GM12878 (cell line): ENCODE measurements around the gene SPINT2.

Source experiments
- SPI1 ChIP-seq: IDR thresholded peaks from 2 replicates; pipeline ENCODE4 v1.6.1; 2011; ENCODE audit warnings: low read depth, mild to moderate bottlenecking, low read length, moderate library complexity, borderline replicate concordance; ENCODE audit not compliant: insufficient read depth
- YY1 ChIP-seq: IDR thresholded peaks from 2 replicates; pipeline ENCODE4 v1.6.1; 2011; ENCODE audit warnings: low read depth, mild to moderate bottlenecking, low read length
- TF ChIP-seq, protein P1 (sequence below), 3 experiments: IDR thresholded peaks in 2 of 3; conservative IDR thresholded peaks in 1 of 3; 2 replicates each; pipeline ENCODE4 v1.5.1; 2011; ENCODE audit warnings: low read depth in 3 of 3, low read length in 3 of 3, mild to moderate bottlenecking in 3 of 3, control low read depth in 2 of 3, moderate library complexity in 2 of 3, inconsistent platforms in 1 of 3, mixed read lengths in 1 of 3; ENCODE audit not compliant: control insufficient read depth in 2 of 3, insufficient read depth in 1 of 3; ENCODE audit errors: extremely low read depth in 1 of 3
- TF ChIP-seq, protein P2 (sequence below): IDR thresholded peaks from 2 replicates; pipeline ENCODE4 v1.6.1; 2012; ENCODE audit warnings: mild to moderate bottlenecking, low read depth, low read length
- TF ChIP-seq, protein P3 (sequence below): IDR thresholded peaks from 2 replicates; pipeline ENCODE4 v1.6.1; 2012; ENCODE audit warnings: low read depth, low read length, improper control_type of control experiment

DNA sequence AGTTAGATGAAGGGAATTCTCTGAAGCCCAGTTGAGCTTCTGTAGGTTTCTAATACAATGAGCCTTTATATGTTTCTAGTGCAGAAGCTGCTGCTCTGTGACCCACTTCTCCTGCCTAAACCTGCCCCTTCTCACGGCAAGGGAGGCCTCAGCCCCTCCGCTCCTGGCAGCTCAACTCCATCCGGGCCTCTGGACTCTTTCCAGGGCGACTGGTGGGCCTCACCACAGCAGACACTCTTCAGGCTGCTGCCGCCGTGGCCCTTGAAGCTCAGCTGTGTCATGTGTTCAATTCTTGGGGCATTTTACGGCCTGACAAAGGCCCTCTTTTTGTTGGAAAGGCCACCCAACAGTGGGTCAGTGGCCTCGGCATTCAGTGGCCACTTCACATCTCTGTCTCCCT lies 29.7 kb downstream of the SPINT2 start:
- TF ChIP-seq, protein P1, sequence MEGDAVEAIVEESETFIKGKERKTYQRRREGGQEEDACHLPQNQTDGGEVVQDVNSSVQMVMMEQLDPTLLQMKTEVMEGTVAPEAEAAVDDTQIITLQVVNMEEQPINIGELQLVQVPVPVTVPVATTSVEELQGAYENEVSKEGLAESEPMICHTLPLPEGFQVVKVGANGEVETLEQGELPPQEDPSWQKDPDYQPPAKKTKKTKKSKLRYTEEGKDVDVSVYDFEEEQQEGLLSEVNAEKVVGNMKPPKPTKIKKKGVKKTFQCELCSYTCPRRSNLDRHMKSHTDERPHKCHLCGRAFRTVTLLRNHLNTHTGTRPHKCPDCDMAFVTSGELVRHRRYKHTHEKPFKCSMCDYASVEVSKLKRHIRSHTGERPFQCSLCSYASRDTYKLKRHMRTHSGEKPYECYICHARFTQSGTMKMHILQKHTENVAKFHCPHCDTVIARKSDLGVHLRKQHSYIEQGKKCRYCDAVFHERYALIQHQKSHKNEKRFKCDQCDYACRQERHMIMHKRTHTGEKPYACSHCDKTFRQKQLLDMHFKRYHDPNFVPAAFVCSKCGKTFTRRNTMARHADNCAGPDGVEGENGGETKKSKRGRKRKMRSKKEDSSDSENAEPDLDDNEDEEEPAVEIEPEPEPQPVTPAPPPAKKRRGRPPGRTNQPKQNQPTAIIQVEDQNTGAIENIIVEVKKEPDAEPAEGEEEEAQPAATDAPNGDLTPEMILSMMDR (IDR thresholded peaks at IDR 0.05 in 2 of 3, conservative IDR thresholded peaks at IDR 0.05 in 1 of 3; ENCODE audit: control insufficient read depth in 2 of 3, extremely low read depth in 1 of 3, insufficient read depth in 1 of 3, low read depth in 3 of 3, low read length in 3 of 3) = no peak
- no peak for TF ChIP-seq SPI1
- TF ChIP-seq, protein P2, sequence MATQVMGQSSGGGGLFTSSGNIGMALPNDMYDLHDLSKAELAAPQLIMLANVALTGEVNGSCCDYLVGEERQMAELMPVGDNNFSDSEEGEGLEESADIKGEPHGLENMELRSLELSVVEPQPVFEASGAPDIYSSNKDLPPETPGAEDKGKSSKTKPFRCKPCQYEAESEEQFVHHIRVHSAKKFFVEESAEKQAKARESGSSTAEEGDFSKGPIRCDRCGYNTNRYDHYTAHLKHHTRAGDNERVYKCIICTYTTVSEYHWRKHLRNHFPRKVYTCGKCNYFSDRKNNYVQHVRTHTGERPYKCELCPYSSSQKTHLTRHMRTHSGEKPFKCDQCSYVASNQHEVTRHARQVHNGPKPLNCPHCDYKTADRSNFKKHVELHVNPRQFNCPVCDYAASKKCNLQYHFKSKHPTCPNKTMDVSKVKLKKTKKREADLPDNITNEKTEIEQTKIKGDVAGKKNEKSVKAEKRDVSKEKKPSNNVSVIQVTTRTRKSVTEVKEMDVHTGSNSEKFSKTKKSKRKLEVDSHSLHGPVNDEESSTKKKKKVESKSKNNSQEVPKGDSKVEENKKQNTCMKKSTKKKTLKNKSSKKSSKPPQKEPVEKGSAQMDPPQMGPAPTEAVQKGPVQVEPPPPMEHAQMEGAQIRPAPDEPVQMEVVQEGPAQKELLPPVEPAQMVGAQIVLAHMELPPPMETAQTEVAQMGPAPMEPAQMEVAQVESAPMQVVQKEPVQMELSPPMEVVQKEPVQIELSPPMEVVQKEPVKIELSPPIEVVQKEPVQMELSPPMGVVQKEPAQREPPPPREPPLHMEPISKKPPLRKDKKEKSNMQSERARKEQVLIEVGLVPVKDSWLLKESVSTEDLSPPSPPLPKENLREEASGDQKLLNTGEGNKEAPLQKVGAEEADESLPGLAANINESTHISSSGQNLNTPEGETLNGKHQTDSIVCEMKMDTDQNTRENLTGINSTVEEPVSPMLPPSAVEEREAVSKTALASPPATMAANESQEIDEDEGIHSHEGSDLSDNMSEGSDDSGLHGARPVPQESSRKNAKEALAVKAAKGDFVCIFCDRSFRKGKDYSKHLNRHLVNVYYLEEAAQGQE = no peak
- TF ChIP-seq, protein P3, sequence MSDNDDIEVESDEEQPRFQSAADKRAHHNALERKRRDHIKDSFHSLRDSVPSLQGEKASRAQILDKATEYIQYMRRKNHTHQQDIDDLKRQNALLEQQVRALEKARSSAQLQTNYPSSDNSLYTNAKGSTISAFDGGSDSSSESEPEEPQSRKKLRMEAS = no peak
- no peak for TF ChIP-seq YY1
